ENCODE measurements around the gene ADAMTS13. TPM values are rescaled to one million over a fixed set of nuclear protein-coding genes. Genes with fewer than 3 reads are reported as not detected.

ADAMTS13 gene
- total and polyA plus RNA-seq, 9 of the 15 experiments (the other 6 are each of a cell fraction or from before 2014, with no cell fraction given): 0.03 to 0.20 (median 0.04) TPM; not detected in 4

DNA sequence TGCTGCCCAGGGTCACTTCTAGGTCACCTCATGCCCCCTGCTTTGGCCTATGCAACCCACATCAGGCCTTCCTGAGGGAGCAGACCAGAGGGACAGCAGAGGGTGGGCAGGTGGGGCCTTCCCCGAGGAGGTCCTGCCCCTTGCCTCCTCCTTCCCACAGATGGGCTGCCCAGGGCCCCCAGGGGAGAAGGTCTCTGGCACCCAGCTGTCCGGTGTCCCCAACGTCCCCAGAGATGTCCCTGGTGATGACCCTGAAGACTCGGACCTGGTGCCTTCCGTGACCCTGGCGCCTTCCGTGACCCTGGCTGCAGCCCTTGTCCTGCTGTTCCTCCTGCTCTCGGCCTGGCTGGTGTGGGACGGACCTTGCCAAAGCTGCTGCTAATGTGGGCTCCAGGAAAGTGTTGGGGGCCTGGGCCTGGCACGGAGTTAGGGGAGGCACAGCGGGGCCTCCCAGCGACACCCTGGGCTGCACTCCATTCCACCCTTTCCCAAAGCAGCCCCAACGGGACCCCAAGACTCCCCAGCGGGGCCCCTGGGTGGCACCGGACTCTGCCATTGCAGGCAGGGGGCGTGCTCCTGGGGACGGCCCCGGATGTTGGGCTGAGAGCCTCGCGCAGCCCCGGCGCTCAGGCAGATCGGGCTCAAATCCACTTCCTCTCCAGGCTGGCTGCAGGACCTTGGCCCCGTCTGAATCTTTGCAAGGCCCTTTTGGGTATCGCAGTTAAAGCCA is 63.5 kb downstream of the ADAMTS13 start:
- DNase-seq (ENCODE audit: extremely low read depth in 1 of 4, low spot score in 3 of 4) (peak in 2 of 4 experiments; percentile 29 to 33), ATAC-seq (peak; percentile 61), FAIRE-seq (no peak)
- intact Hi-C loops (cut with micrococcal nuclease) (loop anchor here (1.0 to 2.0 kb wide), 3 partner anchors 79 to 301 kb away; no protein-coding TSS in a partner anchor), in situ Hi-C loops (cut with MboI) (loop anchor here (5.0 kb wide), 1 partner anchor 298 kb away; no protein-coding TSS in a partner anchor)
- CTCF ChIA-PET (ENCODE audit: low intra/inter-chr PET ratio): interaction anchor here (0.9 to 2.0 kb wide), 5 partner anchors 48 to 464 kb away, joined by 3 to 33 read pairs (median 5); no protein-coding TSS in a partner anchor
- H3K9ac ChIP-seq (ENCODE audit: insufficient read depth in 1 of 2, low read depth in 2 of 2, low read length in 2 of 2): peak overlapping the region in 1 of 2 experiments; percentile 52; a peak in 1 of 4 replicates
- TF ChIP-seq GABPB1 (CRISPR knock-in tag; IDR thresholded peaks at IDR 0.05) (0 out of 2 replicates have a peak, but pooled peaks have one; percentile 36), SPI1 (IDR thresholded peaks at IDR 0.05; ENCODE audit: borderline replicate concordance, low read depth, low read length) (peak; percentile 62; the same call in 1 of the 2 replicates), BCOR (IDR thresholded peaks at IDR 0.05) (no peak), NRF1 (conservative IDR thresholded peaks at IDR 0.05 in 1 of 2, IDR thresholded peaks at IDR 0.05 in 1 of 2) (peak; percentile 65 to 69)
- no TSS peak for BruUV-seq (replicated peaks)
- H3K4me2 ChIP-seq (ENCODE audit: insufficient read depth, low read length): peak overlapping the region; percentile 11; the same call in 1 of the 2 replicates
- H3K4me3 ChIP-seq: no peak overlapping the region
- H3K79me2 ChIP-seq (ENCODE audit: control insufficient read depth, insufficient read depth, low read length): no peaks in the 10 kb centered on the region
- no peaks in the 10 kb centered on the region for H3K36me3 ChIP-seq (ENCODE audit: control insufficient read depth, insufficient read depth, low read length)
- H3K27ac ChIP-seq (ENCODE audit: extremely low read depth, low read depth, low read length): no peak overlapping the region
- H3K9me1 ChIP-seq (ENCODE audit: control insufficient read depth, insufficient read depth, low read length): no peaks in the 10 kb centered on the region
- no peak overlapping the region for H2AFZ ChIP-seq (ENCODE audit: low read depth, low read length)
- no peaks in the 10 kb centered on the region for H3K9me3 ChIP-seq (replicated peaks; ENCODE audit: control insufficient read depth, insufficient read depth, low read depth, low read length)
- POLR2A ChIA-PET: interaction anchor here (1.0 to 1.3 kb wide), 2 partner anchors 20 to 130 kb away, joined by 3 to 4 read pairs; partner anchors contain the start of gene SURF1
- peaks cover 19 to 64% of the 10 kb centered on the region in 2 experiments; a peak in 4 of 5 replicates for H3K27me3 ChIP-seq (ENCODE audit: control insufficient read depth in 2 of 2, insufficient read depth in 2 of 2, low read length in 2 of 2)
- H3K4me1 ChIP-seq (replicated peaks in 1 of 2; ENCODE audit: control insufficient read depth in 2 of 2, insufficient read depth in 2 of 2, low read length in 2 of 2): peaks cover 0 to 35% of the 10 kb centered on the region in 2 experiments; a peak in 3 of 5 replicates
- 19% methylated on average over 25 of the region's 25 CpGs for WGBS (ENCODE audit: insufficient coverage, low coverage, missing lambda C conversion rate)
- no peaks in the 10 kb centered on the region for H4K20me1 ChIP-seq (replicated peaks; ENCODE audit: control insufficient read depth, insufficient read depth, low read length)
